Measurements from ENCODE around the gene CHD3.
A peak's percentile ranks its signal among the peaks of the same experiment; 100 is the strongest.

CHD3 gene

GRCh38 chr17:7888184-7888920 lies at the start of gene CHD3:
TSS of gene CHD3 (plus strand) at chr17:7888789. CDS start at chr17:7889001, 212 bp downstream.
- peak; percentile 46 for DNase-seq

GRCh38 chr17:7839190-7839875 lies 49.3 kb upstream of the CHD3 start:
- DNase-seq: no peak

- no peak for DNase-seq
Observed at GRCh38 chr17:7839876-7840261, 48.7 kb upstream of the CHD3 start.

- no peak for DNase-seq
Observed at GRCh38 chr17:7840441-7840840, 48.1 kb upstream of the CHD3 start.

- no peak for DNase-seq
Observed at GRCh38 chr17:7840875-7841274, 47.7 kb upstream of the CHD3 start.

- peak; percentile 84 for DNase-seq
Observed at GRCh38 chr17:7841396-7841914, 47.1 kb upstream of the CHD3 start.

- peak; percentile 86 for DNase-seq
Observed at GRCh38 chr17:7841915-7842379, 46.6 kb upstream of the CHD3 start.

GRCh38 chr17:7842380-7843256 lies 46.0 kb upstream of the CHD3 start:
- DNase-seq: peak; percentile 62

GRCh38 chr17:7843257-7843535 lies 45.4 kb upstream of the CHD3 start:
- peak; percentile 46 for DNase-seq

GRCh38 chr17:7843536-7844291 lies 44.9 kb upstream of the CHD3 start:
- DNase-seq: peak; percentile 86

- peak; percentile 90 for DNase-seq
Observed at GRCh38 chr17:7844292-7845154, 44.1 kb upstream of the CHD3 start.

GRCh38 chr17:7845359-7846062 lies 43.1 kb upstream of the CHD3 start:
- no peak for DNase-seq

- no peak for DNase-seq
Observed at GRCh38 chr17:7846063-7846735, 42.4 kb upstream of the CHD3 start.

- DNase-seq: no peak
Observed at GRCh38 chr17:7846765-7847661, 41.6 kb upstream of the CHD3 start.

- no peak for DNase-seq
Observed at GRCh38 chr17:7848131-7848579, 40.4 kb upstream of the CHD3 start.

- DNase-seq: no peak
Observed at GRCh38 chr17:7848739-7849129, 39.9 kb upstream of the CHD3 start.

GRCh38 chr17:7849130-7849750 lies 39.3 kb upstream of the CHD3 start:
- no peak for DNase-seq

- DNase-seq: no peak
Observed at GRCh38 chr17:7849751-7850504, 38.7 kb upstream of the CHD3 start.

Data from NCI-H146 (cell line).